T follicular helper cell (primary cell): ENCODE results near the gene FRAS1.
"Not testable (repeated sequence)": the region's sequence is repeated elsewhere in the genome, so short reads cannot be mapped to it uniquely, and the experiment has no call there.

Source experiments
- DNase-seq: peaks from one replicate; pipeline ENCODE4 v3.0.0-alpha.2; 2020; ENCODE audit warnings: low read depth

The FRAS1 gene

DNA sequence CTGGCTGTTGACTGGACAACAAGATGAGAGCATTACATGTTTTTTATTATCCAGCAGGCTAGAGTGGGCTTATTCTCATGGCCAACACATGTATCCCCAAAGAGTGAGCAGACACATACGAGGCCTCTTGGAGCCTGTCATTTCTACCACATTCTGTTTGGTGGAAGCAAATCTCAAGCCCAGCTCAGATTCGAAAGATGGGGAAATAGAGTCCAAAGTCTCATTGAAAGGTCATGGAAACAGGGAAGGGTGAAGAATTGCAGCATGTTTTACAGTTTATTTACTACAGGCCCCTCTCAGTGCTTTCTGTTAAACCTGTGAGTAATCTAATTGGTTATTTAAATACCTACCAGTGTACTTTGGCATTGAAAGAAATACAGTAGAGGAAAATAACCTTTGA, 108.6 kb downstream of the FRAS1 start:
- no peak for DNase-seq

GRCh38 chr4:78166622-78167021, 109.5 kb downstream of the FRAS1 start:
- DNase-seq: no peak

GRCh38 chr4:78167510-78167909, 110.4 kb downstream of the FRAS1 start:
- no peak for DNase-seq

DNA sequence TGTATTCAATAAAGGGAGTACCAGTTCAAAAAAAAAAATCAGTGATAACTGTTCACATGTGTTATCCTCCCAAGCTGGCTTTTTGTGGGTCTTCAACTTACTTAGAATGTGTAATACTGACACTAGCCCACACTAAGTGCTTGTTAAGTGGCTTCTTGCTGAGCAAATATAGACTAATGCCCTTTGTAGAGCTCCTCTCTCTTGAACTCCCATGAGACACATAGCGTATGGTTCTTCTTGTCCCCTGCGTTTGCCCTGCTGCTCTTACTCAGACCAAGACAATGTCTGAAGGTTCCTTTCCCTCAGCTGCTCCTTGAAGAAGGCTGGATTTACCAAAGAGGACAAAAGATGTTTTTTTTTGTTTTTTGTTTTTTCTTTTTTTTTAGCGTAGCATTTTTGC, 110.9 kb downstream of the FRAS1 start:
- no peak for DNase-seq

DNA sequence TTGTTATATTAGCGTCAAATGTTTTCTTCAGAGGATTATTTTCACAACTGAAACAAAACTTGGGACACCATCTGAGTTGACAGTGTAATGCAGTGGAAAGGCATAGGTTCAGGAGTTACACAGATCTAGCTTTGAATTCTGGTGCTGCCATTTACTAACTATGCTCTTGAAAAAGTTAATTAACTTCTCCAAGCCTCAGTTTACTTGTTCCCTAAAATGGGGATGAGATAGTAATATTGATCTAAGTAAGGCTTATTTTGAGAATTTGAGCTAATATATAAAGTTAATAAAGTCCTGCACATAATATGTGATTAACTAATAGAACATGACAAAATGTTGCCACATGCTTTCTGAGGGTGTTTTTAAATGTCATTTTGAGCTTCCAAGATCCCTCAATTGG, 112.6 kb downstream of the FRAS1 start:
- DNase-seq: no peak

GRCh38 chr4:78171482-78171881, 114.4 kb downstream of the FRAS1 start:
- DNase-seq: no peak

- DNase-seq: no peak
Measured at GRCh38 chr4:78174891-78175290, 117.8 kb downstream of the FRAS1 start.

GRCh38 chr4:78179196-78179595, 122.1 kb downstream of the FRAS1 start:
- DNase-seq: no peak

- DNase-seq: not testable (repeated sequence)
Measured at GRCh38 chr4:78181681-78182234, 124.6 kb downstream of the FRAS1 start.

- no peak for DNase-seq
Measured at GRCh38 chr4:78184584-78184983, 127.5 kb downstream of the FRAS1 start.

DNA sequence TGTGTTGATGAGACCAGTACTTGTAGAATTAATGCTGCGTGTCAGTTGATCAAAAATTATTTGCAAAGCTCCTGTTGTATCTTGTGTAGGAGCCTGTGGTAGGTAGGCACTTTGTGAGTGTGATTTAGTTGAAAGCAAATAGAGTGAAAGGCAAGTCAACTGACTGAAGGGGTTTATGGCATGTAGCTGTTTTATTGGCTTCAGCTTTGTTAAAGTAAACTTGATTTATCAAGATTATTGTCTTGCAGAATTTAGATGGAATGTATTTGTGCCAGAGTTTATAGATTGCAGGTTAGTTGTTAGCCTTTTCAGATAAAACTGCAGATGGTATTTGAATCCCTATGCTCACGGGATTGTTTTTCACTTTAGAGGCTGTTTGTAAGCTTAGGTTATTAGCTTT, 128.0 kb downstream of the FRAS1 start:
- no peak for DNase-seq

DNA sequence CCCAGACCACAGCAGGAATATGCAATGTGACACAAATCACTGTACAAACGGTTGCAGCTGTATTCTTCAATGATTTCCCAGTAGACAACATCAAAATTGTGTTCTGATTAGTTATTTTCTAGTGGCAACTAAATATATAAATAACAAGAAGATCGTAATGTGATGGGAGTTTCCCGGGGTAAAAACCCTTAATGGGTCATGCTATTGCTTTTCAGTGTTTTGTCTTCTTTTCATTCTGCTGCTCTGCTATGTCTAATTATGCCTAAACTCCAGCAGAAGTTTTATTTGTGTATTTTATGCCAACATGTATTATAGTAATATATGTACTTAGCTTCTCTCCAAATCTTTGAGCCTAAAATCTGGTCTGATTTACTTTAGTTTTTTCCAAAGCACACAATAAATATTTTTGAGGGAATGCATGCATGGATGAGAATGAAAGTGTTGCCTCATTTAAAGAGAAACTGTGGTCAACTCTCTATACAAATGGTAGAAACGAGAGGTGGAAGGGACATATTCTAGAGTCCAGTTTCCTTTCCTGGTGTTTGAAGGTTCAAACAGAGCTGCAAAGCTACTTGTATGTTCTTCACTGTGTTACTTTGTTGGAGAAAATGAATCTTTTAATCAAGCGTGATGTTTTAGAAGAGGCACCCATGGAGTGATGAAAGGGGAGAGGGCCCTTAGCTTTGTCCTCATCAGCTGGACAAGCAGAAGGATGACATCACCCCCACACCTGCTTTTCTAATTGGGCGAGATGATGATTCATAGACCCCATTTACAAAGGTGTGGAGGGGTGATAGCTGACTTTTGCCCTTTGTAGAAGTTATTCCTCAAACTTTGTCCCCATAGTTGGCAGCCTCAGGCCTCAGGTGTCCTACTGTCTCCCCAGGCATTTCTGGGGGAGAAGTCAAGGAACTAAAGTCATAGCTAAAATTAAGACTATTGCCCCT, 129.7 kb downstream of the FRAS1 start:
- DNase-seq: no peak

- no peak for DNase-seq
Measured at GRCh38 chr4:78190068-78190467, 132.9 kb downstream of the FRAS1 start.

GRCh38 chr4:78190595-78190994, 133.5 kb downstream of the FRAS1 start:
- no peak for DNase-seq

- no peak for DNase-seq
Measured at GRCh38 chr4:78197947-78198346, 140.8 kb downstream of the FRAS1 start.

GRCh38 chr4:78199984-78200383, 142.9 kb downstream of the FRAS1 start:
- DNase-seq: no peak

- no peak for DNase-seq
Measured at GRCh38 chr4:78200949-78201348, 143.8 kb downstream of the FRAS1 start.

GRCh38 chr4:78204176-78204575, 147.1 kb downstream of the FRAS1 start:
- no peak for DNase-seq

GRCh38 chr4:78205591-78205990, 148.5 kb downstream of the FRAS1 start:
- DNase-seq: no peak

- DNase-seq: no peak
Measured at GRCh38 chr4:78207541-78207940, 150.4 kb downstream of the FRAS1 start.

DNA sequence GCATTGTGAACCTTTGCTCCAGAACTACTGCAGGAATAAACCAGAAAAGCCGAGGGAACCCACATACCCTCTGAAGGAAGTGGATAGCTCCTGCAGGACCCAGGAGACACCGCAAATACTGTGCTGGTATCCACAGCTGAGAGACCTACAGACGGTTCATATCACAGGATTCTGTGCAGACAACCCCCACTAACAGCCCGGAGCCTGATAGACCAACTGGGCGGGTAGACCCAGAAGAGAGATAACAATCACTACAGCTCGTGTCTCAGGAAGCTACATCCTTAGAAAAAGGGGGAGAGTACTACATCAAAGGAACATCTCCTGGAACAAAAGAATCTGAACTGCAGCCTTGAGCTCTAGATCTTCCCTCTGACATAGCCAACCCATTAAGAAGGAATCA, 150.8 kb downstream of the FRAS1 start:
- DNase-seq: no peak

DNA sequence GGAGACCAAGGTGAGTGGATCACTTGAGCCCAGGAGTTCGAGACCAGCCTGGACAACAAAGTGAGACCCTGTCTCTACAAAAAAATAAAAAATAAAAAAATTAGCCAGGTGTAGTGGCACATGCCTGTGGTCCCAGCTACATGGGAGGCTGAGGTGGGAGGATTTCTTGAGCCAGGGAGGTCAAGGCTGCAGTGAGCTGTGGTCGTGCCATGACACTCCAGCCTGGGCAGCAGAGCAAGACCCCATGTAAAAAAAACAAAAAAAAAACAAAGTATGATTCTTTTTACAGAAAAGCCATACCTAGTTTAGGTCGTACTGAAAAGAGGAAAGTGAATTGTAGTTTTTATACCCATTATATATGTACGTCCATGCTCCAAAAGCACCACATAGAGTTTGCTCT, 151.8 kb downstream of the FRAS1 start:
- DNase-seq: not testable (repeated sequence)

DNA sequence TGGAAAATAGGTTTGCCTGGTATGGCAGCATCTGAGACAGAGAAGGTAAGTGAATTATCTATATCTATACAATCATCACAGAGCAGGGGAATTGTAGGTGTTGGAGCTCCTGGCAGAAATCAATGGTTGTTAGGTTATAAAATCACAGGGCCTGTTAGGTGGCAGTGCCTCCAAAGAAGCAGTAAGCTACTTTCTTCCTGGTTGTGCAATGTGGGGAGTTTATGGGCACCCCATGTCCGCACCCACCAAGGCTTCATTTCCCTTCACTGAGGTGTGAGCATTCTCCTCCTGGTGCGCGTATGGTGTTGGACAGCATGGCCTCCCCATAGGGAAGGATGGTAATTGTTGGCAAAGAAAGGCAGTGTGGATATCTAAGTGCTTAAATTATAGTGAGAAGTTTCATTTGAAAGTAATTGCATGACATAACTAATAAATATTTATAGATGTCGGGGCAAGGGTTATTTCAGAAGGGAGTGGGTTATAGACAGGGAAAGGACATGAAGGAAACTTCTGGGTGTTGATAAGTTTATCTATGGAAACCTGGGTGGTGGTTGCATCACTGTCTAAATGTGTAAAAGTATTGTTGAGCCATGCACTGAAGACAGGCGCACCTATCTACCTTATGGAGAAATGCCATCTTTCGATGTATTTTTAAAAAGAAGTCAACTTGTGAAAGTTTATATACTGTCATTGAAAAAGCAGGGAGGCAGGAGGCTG, 153.7 kb downstream of the FRAS1 start:
- no peak for DNase-seq
